Measurements from ENCODE around the gene EML4.

Gene EML4

DNA sequence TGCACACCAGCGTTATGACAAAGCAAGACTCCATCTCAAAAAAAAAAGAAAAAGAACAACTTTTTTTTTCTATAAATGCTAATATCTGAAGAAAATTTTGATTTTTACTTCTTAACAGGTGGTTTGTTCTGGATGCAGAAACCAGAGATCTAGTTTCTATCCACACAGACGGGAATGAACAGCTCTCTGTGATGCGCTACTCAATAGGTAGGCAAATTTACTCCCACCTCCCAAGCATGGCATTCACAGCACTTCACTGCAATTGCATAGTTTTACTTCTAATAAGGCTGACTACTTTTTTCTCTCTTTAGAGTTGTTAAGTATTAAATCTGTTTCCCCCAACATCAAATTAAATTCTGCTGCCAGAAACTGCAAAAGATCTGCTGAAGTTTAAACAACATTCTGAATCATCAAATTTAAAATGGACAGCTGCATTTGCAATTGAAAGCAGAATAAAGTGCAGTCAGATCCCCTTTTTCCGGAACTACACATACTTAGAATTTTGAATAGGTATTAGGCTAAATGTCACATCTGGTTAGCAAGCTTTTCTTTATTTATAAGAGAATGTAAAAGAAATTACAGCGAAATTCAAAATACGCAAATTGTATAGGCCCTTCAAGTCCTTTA is 146.8 kb downstream of the EML4 start:
- TF ChIP-seq, protein P1, sequence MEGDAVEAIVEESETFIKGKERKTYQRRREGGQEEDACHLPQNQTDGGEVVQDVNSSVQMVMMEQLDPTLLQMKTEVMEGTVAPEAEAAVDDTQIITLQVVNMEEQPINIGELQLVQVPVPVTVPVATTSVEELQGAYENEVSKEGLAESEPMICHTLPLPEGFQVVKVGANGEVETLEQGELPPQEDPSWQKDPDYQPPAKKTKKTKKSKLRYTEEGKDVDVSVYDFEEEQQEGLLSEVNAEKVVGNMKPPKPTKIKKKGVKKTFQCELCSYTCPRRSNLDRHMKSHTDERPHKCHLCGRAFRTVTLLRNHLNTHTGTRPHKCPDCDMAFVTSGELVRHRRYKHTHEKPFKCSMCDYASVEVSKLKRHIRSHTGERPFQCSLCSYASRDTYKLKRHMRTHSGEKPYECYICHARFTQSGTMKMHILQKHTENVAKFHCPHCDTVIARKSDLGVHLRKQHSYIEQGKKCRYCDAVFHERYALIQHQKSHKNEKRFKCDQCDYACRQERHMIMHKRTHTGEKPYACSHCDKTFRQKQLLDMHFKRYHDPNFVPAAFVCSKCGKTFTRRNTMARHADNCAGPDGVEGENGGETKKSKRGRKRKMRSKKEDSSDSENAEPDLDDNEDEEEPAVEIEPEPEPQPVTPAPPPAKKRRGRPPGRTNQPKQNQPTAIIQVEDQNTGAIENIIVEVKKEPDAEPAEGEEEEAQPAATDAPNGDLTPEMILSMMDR (IDR thresholded peaks at IDR 0.05; ENCODE audit: low read depth, low read length, missing control alignments): no peak
- no peak for DNase-seq (ENCODE audit: low read depth)
- H3K4me3 ChIP-seq (ENCODE audit: low read depth, low read length): no peak overlapping the region

DNA sequence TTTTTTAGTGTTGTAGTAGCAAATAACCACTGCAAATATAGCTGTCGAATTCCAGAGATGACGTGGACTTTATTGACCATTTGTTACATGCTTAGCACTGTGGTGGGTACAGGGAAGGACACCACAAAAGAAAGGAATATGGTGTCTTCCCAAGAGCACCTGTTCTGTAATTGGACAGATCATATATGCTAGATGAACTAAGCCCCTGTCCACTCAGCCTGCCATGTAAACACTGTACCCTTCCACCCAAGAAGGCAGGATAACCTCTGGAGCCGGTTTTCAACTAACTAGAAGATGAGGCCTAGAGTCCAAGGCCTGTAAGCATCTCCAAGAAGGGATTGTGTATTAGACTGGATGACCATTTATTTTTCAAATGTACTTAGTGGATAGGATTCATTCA is 147.8 kb downstream of the EML4 start:
- DNase-seq (ENCODE audit: low read depth): no peak
- H3K4me3 ChIP-seq (ENCODE audit: low read depth, low read length): no peak overlapping the region
- TF ChIP-seq, protein P1 (IDR thresholded peaks at IDR 0.05; ENCODE audit: low read depth, low read length, missing control alignments): no peak

DNA sequence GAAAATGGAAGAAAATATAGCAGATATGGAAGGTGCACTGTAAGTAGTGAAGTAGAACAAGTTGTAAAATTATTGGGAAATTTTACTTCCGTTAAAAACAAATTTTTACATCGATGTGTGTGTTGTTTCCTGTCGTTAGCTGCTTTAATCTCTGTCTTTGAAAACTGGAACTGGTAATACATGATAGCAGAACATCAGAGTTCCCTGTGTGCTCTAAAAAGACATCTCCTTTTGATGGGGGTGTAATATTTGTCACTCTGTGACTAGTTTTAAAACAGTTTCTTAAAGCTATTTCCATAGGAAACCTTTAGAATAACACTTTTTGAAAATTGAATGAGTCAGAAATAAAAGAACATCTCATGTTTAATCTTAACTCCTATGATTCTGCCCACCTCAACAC is 148.3 kb downstream of the EML4 start:
- H3K4me3 ChIP-seq (ENCODE audit: low read depth, low read length): no peak overlapping the region
- DNase-seq (ENCODE audit: low read depth): no peak
- TF ChIP-seq, protein P1 (IDR thresholded peaks at IDR 0.05; ENCODE audit: low read depth, low read length, missing control alignments): no peak

DNA sequence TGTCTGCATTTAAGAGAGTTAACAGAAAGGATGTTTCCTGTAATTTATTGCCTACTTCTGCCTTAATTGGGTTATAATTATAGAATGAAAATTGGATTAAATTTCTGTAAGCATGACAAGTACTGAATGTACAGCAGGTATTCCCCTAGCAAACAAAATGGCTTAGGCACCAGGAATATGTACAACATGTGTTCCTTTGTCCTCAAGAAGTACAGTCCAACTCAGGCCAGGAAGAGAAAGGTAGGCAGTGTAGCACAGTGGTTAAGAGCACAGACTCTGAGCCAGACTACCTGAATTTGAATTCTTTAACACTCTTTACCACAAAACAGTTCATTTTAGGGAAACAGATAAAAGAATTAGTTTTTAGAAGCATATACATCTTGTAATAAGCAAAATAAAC is 148.8 kb downstream of the EML4 start:
- TF ChIP-seq, protein P1 (IDR thresholded peaks at IDR 0.05; ENCODE audit: low read depth, low read length, missing control alignments): no peak
- no peak overlapping the region for H3K4me3 ChIP-seq (ENCODE audit: low read depth, low read length)
- DNase-seq (ENCODE audit: low read depth): no peak

DNA sequence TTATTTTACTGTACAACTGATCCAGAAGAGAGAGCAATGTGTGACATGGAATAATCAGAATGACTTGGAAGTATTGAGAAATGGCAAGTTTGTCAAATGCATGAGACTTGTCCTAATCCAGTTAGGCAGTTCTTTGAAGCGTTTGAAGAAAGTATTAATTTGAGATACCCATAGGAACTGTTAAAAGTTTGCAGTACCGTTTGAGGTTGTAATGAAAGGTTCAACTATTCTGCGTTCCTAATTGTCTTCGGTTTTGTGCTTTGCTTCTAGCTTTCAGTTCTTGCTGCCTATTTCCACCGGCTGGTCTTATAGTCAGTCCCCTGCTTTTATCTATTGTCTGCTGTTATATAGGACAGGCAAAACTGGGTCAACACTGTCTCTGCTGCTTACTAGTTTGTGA is 150.1 kb downstream of the EML4 start:
- DNase-seq (ENCODE audit: low read depth): no peak
- TF ChIP-seq, protein P1 (IDR thresholded peaks at IDR 0.05; ENCODE audit: low read depth, low read length, missing control alignments): no peak
- no peak overlapping the region for H3K4me3 ChIP-seq (ENCODE audit: low read depth, low read length)

DNA sequence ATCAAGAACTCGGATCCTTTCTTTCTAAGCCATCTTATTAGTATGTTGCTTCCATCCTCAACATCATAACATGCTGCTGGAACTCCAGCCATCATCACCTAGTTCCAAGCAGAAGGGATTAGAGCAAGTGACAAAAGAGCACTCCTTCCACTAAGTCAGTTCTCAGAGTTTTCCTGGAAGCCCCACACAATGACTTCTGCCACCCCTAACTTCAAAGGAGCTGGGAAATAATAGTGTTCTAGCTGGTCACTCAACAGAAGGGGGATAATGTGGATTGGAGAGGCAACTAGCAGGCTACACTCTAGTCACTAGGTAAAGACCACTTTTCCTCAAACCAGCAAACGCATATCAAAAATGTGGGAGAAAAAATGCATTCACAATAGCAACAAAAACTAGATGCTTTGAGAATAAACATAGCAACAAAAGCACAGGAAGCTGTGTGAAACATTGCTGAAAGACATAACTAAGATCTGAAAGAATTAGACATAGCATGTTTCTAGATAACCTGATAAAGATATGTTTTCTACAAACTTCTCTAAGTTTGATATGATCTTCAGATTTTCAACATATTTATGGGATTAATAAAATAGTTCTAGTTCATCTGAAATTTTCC is 152.4 kb downstream of the EML4 start:
- TF ChIP-seq, protein P1 (IDR thresholded peaks at IDR 0.05; ENCODE audit: low read depth, low read length, missing control alignments): no peak
- H3K4me3 ChIP-seq (ENCODE audit: low read depth, low read length): no peak overlapping the region
- no peak for DNase-seq (ENCODE audit: low read depth)

DNA sequence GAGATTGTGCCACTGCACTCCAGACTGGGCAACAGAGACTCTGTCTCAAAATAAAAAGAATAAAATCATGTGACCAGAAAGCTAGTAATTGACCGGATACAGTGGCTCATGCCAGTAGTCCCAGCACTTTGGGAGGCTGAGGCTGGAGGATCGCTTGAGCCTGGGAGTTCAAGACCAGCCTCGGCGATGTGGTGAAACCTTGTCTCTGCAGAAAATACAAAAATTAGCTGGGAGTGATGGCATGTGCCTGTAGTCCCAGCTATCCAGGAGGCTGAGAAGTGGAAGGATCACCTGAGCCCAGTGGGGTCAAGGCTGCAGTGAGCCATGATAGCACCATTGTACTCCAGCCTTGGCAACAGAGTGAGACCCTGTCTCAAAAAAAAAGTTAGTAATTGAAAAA is 155.1 kb downstream of the EML4 start:
- TF ChIP-seq, protein P1 (IDR thresholded peaks at IDR 0.05; ENCODE audit: low read depth, low read length, missing control alignments): no peak
- no peak for DNase-seq (ENCODE audit: low read depth)
- no peak overlapping the region for H3K4me3 ChIP-seq (ENCODE audit: low read depth, low read length)
